Activated CD4-positive, alpha-beta T cell treated with anti-CD3 and anti-CD28 coated beads for 48 hours (primary cell): Measurements from ENCODE around the gene CLRN3.

Experiments
- DNase-seq: peaks from one replicate; pipeline ENCODE4 v3.0.0-alpha.2; 2020

The CLRN3 gene

GRCh38 chr10:127872871-127873600 lies 19.7 kb downstream of the CLRN3 start:
- no peak for DNase-seq

DNA sequence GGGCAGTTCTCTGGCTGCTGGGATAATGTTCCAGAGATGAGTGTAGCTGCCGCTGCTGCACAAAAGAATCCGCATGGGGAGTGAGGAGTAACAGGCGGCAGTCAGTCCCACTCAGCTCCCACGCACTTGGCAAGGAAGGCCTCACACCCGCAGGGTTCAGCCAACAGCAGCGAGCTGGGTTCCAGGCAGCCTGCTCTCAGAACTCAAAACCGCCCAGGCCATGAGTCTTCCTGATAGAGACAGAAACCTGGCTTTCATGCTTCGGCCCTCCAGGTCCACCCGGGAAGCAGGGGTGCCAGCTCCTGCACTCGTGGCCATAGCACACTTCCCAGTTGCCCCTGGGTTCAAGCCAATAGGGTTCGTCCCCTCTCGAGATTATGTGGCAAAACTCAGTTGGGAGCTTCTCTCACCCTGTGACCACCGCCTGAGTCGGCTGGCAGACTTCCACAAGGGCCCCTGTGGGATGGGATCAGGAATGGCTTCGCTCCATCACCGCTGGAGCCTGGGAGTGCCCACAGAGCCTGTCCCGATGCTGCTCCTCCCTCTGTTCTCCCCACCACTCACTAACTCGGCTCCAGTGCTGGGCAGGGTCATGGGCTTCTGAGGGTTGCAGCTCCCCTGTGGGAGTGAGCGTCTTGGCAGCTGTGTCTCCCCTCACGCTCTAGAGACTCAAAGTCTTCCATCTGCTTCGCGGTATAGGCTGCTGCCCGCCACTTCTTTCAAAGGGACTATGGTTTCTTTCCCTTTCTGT lies 20.6 kb downstream of the CLRN3 start:
- DNase-seq: no peak

- no peak for DNase-seq
Measured at GRCh38 chr10:127871631-127872010, 21.1 kb downstream of the CLRN3 start.

DNA sequence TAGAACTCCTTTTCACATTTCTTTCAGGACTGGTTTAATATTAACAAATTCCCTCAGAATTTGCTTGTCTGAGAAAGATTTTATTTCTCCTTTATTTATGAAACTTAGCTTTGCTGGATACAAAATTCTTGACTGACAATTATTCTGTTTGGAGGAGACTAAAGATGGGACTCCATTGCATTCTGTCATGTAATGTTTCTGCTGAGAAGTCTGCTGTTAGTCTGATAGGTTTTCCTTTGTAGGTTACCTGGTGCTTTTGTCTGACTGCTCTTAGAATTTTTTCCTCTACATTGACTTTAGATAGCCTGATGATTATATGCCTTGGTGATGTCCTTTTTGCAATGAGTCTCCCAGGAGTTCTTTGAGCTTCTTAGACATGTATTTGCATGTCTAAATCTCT lies 23.4 kb downstream of the CLRN3 start:
- no peak for DNase-seq

DNA sequence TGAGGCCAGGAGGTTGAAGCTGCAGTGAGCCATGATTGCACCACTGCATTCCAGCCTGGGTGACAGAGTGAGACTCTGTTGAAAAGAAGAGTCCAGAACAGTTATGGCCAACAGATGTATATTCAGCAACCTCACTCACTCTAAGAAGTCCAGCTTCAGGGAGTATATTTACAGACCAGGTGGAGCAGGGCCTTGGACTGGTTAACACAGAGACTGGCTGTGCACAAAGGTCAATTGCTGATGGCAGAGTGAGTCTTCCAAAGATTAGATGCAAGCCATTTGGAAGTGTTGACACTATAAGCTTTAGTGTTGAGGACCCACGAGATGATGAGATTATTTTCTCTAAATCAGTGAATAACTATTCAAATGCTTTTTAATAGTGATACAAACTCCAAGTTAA lies 24.9 kb downstream of the CLRN3 start:
- no peak for DNase-seq

GRCh38 chr10:127866276-127867013 lies 26.3 kb downstream of the CLRN3 start:
- DNase-seq: no peak

- DNase-seq: no peak
Measured at GRCh38 chr10:127863231-127863825, 29.4 kb downstream of the CLRN3 start.

DNA sequence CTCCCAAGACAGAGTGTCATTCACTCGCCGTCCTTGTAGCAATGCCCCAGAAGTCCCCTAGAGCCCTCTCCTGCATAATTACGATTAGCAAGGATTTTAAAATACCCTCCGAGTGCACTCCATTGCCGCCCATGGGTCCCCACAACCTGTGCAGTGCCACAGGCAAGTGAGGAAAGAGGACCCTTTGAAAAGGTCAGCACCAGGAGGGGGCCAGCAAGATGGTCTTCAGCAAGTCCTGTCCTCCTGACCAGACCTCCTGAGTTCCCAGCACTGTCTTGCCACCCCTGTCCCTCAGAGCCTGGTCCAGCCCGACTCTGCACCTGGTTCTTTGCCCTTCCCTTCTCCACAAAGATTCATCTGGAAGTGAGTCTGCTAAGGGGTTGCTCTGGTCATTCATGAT lies 32.1 kb downstream of the CLRN3 start:
- no peak for DNase-seq

DNA sequence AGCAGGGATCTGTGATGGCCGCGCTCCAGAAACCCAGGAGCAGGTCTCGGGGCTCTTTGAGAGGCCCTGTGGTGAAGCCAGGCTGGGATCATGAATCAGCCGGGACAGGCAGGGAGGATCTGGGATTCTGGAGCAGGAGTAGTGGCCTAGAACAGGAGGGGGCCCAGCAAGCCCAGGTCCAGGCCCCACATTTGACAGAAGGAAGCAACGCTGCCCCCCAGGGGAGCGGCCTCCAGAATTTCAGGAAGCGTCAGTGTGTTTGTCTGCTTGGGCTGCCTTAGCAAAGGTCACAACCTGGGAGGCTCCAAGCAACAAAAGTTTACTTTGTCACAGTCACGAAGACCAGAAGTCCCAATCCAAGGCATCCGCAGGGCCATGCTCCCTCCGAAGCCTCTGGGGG lies 36.8 kb downstream of the CLRN3 start:
- DNase-seq: no peak

DNA sequence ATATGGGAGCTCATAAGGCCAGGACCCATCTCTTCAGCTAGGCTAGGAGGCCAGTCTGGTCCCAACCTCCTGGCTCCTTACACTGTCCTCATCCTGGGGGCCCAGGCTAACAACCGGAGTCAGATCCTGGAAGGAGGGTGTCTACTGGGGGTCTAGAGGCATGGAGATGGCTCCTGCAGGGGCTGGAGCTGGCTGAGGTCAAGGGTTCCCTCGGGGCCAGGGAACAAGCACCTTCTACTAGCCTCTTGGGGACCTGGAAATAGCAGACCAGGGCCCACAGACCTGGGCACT lies 37.2 kb downstream of the CLRN3 start:
- DNase-seq: no peak

GRCh38 chr10:127854769-127855590 lies 37.8 kb downstream of the CLRN3 start:
- no peak for DNase-seq

GRCh38 chr10:127853868-127854768 lies 38.6 kb downstream of the CLRN3 start:
- DNase-seq: peak; percentile 63

DNA sequence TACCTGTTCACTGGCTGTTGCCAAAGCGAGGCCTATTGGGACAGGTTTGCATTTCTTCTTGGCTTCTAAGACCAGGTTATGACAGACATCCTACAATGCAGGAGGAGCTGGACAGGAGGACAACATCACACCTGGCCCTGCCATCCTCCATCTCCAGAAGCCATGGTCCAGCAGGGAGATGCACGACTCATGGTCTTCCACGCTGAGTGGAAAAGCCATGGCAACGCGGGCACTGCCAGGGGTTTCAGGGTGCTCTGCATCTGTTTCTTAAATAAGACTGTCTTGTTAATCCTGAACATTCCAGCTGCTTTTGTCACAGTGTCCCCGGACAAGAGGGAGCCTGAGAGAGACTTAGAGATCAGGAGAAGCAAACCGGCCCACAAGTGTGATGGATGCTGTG lies 40.3 kb downstream of the CLRN3 start:
- DNase-seq: no peak

DNA sequence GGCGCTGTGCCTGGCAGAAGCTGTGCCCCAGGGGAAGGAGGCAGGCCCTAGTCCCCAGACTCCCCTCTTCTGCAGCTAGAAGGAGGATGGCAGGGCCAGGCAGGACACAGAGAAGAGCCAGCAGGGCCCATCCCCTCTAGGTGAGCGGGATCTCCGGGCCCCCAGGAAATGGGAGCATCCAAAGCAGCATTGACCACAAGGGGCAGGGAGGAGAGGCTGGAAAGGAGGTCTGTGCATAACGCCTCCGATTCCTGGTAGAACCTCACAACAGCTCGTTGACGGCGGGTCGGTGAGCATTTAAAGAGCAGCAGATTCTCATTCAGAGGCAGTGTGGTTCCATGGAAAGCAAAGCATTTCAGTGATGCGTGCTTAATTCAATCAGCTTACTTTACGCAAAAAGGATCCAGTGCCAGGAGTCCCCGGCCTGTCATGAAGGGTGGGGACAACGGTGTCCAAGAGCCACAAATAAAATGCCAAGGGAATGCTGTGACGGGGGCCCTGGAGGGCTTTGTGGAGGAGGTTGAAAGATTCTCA lies 41.0 kb downstream of the CLRN3 start:
- DNase-seq: no peak

DNA sequence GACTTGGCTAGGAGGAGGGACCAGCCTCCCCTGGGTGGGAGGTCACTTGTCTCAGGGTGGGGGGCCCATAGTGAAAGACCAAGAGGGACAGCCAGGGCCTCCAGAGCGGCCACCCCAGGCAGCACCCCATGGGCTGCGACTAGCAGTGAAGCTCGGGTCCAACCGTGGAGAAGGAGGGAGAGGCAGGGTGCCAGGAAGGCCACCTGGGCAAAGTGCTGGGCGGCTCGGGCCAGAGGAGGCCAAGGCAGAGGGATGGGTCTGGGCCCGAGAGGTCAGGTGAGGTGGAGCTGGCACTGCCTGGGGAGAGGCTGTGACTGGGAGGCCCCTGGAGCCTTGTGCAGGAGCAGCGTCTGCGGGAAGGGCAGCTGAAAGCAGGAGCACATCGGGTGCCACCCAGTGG lies 41.8 kb downstream of the CLRN3 start:
- no peak for DNase-seq

DNA sequence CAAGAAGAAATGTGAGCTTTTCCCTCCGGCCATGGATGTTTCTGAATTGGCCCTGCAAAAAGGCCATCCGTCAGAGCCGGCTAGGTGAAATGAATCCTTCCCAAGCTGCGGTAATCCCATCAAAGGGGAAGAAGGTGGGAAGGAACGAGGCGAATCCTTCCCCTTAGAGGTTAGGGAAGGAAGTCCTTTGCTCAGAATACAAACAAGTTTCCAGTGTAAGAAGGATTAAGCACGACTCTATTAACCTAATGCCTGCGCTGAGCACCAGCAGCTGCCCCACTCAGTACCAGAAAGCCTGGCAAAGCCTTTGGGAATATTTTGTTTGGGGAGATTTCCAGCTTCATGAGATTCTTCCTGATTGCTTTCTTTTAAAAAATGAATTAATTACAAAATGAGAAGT lies 42.8 kb downstream of the CLRN3 start:
- DNase-seq: no peak

GRCh38 chr10:127849224-127849623 lies 43.5 kb downstream of the CLRN3 start:
- no peak for DNase-seq

DNA sequence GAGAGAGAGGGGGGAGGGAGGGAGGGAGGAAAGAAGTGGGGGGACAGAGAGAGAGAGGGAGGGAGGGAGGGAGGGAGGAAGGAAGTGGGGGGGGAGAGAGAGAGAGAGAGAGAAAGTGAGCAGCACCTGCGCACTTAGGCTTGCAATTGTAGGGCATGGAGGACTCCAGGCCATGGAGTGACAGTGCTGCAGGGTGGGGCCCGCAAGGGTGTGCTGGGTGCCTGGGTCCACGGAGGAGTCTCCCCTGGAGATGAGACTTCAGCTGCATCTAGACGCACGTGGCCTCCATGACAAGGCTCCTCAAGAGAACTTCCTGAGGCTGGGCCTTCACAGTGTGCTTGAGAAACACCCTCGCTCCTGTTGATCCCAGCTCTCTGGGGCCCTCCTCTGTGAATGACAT lies 44.5 kb downstream of the CLRN3 start:
- no peak for DNase-seq

DNA sequence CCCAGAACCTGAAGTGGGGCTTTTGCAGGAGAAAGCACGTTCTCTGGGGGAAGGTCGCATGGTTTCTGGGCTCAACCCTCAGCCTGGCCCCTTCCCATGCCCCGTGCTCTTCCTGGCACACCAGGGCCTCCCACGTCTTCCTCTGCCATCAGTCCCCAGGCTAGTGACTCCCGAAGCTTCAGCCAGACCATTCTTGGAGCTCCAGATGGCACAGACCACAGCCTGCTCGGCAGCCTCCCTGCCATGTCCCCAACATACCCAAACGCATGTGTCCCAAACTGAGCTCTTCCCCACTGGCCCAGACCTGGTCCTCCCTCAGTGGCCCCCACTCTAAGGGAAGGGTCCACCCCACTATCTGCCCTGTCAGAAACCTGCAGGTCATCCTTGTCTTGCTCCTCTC lies 47.0 kb downstream of the CLRN3 start:
- DNase-seq: no peak

GRCh38 chr10:127840884-127841283 lies 51.9 kb downstream of the CLRN3 start:
- no peak for DNase-seq

- no peak for DNase-seq
Measured at GRCh38 chr10:127836966-127837365, 55.8 kb downstream of the CLRN3 start.

GRCh38 chr10:127836176-127836575 lies 56.6 kb downstream of the CLRN3 start:
- DNase-seq: no peak
